Astrocyte of the spinal cord (primary cell): Measurements from ENCODE around the gene NKX2-4.
"Not testable (repeated sequence)": the region's sequence is repeated elsewhere in the genome, so short reads cannot be mapped to it uniquely, and the experiment has no call there.

Experiments used
- DNase-seq: peaks from one replicate; pipeline ENCODE4 v3.0.0; 2011; ENCODE audit warnings: low read depth, low spot score
- H3K4me3 ChIP-seq: 2 replicates; pipeline ENCODE4 v1.5.1; 2011; ENCODE audit warnings: low read depth, mild to moderate bottlenecking, low read length, moderate library complexity
- in situ Hi-C: cut with HindIII; loops from 2 replicates; pipeline ENCODE4 v1.10.0; 2017; ENCODE audit warnings: low sequenced_read_pairs
- TF ChIP-seq, protein P1 (sequence below): IDR thresholded peaks from 2 replicates; pipeline ENCODE4 v1.5.1; 2012; ENCODE audit warnings: low read depth, mild to moderate bottlenecking, low read length, inconsistent platforms

The NKX2-4 gene

GRCh38 chr20:21432911-21433310 is 35.6 kb upstream of the NKX2-4 start:
- in situ Hi-C loops, result no loop called here
- DNase-seq, result no peak
- no peak overlapping the region for H3K4me3 ChIP-seq
- TF ChIP-seq, protein P1, sequence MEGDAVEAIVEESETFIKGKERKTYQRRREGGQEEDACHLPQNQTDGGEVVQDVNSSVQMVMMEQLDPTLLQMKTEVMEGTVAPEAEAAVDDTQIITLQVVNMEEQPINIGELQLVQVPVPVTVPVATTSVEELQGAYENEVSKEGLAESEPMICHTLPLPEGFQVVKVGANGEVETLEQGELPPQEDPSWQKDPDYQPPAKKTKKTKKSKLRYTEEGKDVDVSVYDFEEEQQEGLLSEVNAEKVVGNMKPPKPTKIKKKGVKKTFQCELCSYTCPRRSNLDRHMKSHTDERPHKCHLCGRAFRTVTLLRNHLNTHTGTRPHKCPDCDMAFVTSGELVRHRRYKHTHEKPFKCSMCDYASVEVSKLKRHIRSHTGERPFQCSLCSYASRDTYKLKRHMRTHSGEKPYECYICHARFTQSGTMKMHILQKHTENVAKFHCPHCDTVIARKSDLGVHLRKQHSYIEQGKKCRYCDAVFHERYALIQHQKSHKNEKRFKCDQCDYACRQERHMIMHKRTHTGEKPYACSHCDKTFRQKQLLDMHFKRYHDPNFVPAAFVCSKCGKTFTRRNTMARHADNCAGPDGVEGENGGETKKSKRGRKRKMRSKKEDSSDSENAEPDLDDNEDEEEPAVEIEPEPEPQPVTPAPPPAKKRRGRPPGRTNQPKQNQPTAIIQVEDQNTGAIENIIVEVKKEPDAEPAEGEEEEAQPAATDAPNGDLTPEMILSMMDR, result no peak

- TF ChIP-seq, protein P1, result no peak
- H3K4me3 ChIP-seq, result no peak overlapping the region
- in situ Hi-C loops, result no loop called here
- no peak for DNase-seq
Measured at GRCh38 chr20:21430020-21430419, 32.7 kb upstream of the NKX2-4 start.

DNA sequence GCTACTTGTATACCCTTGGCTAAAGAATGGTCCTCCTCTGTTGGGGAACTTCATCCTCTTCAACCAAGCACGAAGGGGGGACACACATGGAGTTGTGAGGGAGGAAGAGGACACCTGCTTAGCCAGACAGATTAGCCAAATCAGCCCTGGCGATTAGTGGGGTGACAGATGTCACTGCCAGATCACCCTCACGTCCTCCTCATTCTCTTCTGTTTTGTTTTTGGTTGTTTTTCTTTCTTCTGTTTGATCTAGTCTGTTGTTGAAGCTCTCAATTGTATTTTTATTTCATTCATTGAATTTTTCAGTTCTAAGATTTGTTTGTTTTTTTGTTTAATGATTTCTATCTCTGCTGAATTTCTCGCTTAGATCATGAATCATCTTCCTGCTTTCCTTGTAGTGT is 27.5 kb upstream of the NKX2-4 start:
- no peak for DNase-seq
- TF ChIP-seq, protein P1, result no peak
- in situ Hi-C loops, result no loop called here
- no peak overlapping the region for H3K4me3 ChIP-seq

DNA sequence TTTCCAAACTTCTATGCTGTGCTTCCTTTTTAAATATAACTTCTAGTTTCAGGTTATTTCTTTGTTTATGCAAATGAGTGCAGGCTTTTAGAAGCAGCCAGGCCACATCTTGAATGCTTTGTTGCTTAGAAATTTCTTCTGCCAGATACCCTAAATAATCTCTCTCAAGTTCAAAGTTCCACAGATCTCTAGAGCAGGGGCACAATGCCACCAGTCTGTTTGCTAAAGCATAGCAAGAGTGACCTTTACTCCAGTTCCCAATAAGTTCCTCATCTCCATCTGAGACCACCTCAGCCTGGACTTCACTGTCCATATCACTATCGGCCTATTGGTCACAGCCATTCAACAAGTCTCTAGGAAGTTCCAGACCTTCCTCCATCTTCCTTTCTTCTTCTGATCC is 26.4 kb upstream of the NKX2-4 start:
- H3K4me3 ChIP-seq, in situ Hi-C loops, DNase-seq: not testable (repeated sequence)

- TF ChIP-seq, protein P1, result no peak
- no peak for DNase-seq
- in situ Hi-C loops, result no loop called here
Measured at GRCh38 chr20:21421601-21422236, 24.4 kb upstream of the NKX2-4 start.

DNA sequence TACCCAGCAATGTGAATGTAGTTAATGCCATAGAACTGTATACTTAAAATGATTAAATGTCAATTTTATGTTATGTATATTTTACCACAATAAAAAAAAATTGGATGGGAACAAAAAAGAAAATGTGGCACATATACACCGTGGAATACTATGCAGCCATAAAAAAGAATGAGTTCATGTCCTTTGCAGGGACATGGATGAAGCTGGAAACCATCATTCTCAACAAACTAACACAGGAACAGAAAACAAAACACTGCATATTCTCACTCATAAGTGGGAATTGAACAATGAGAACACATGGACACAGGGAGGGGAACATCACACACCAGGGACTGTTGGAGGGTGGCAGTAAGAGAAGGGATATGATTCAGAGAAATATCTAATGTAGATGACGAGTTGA is 21.8 kb upstream of the NKX2-4 start:
- DNase-seq, in situ Hi-C loops, H3K4me3 ChIP-seq: not testable (repeated sequence)

More at GRCh38 chr20:21421601-21422236, 24.4 kb upstream of the NKX2-4 start:
- H3K4me3 ChIP-seq, result no peak overlapping the region

DNA sequence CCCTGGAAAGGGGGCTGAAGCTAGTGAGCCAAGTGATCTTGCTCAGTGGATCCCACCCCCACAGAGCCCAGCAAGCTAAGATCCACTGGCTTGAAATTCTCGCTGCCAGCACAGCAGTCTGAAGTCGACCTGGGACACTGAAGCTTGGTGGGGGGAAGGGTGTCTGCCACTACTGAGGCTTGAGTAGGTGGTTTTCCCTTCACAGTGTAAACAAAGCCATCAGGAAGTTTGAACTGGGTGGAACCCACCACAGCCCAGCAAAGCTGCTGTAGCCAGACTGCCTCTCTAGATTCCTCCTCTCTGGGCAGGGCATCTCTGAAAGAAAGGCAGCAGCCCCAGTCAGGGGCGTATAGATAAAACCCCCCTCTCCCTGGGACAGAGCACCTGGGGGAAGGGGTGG is 16.7 kb upstream of the NKX2-4 start:
- DNase-seq, in situ Hi-C loops, H3K4me3 ChIP-seq: not testable (repeated sequence)

GRCh38 chr20:21411725-21412124 is 14.4 kb upstream of the NKX2-4 start:
- in situ Hi-C loops, result no loop called here
- H3K4me3 ChIP-seq, result no peak overlapping the region
- no peak for DNase-seq
- TF ChIP-seq, protein P1, result no peak
